Spleen (tissue), 11 donors: Measurements from ENCODE around the gene NHLH2. TPM values are rescaled to one million over a fixed set of nuclear protein-coding genes. Genes with fewer than 3 reads are reported as not detected.
A peak's percentile ranks its signal among the peaks of the same experiment; 100 is the strongest.

Experiments used
- DNase-seq: peaks from one replicate; pipeline ENCODE4 v3.0.0-alpha.2; 2020
- H3K27ac ChIP-seq, 8 donors: fragments of 200-600 bp; sonication (generic) in 7 of 8; 1 replicate in 4 of 8; 2 replicates in 4 of 8; pipeline versions ENCODE4 v1.5.0 to v1.8.0; 2016 to 2021; ENCODE audit warnings: inconsistent platforms in 4 of 8, mild to moderate bottlenecking in 4 of 8, moderate library complexity in 1 of 8
- H3K27me3 ChIP-seq, 7 donors: fragments of 200-600 bp; sonication (generic) in 6 of 7; replicated peaks in 1 of 7; 1 replicate in 4 of 7; 2 replicates in 3 of 7; pipeline versions ENCODE4 v1.5.0 to v1.8.0; 2016 to 2021; ENCODE audit warnings: inconsistent platforms in 3 of 7, mild to moderate bottlenecking in 1 of 7
- H3K36me3 ChIP-seq, 6 donors: fragments of 200-600 bp; sonication (generic) in 5 of 6; 1 replicate in 4 of 6; 2 replicates in 2 of 6; pipeline versions ENCODE4 v1.5.0 to v1.8.0; 2016 to 2021; ENCODE audit warnings: inconsistent platforms in 2 of 6
- H3K4me1 ChIP-seq, 6 donors: fragments of 200-600 bp; sonication (generic) in 5 of 6; 1 replicate in 3 of 6; 2 replicates in 3 of 6; pipeline versions ENCODE4 v1.5.0 to v1.8.0; 2016 to 2021; ENCODE audit warnings: inconsistent platforms in 3 of 6
- H3K4me3 ChIP-seq, 8 donors: fragments of 200-600 bp; sonication (generic) in 7 of 8; 1 replicate in 4 of 8; 2 replicates in 4 of 8; pipeline versions ENCODE4 v1.5.0 to v1.8.0; 2016 to 2021; ENCODE audit warnings: inconsistent platforms in 4 of 8, mild to moderate bottlenecking in 4 of 8, moderate library complexity in 2 of 8
- H3K9me3 ChIP-seq, 8 donors: fragments of 200-600 bp; sonication (generic) in 7 of 8; 1 replicate in 4 of 8; 2 replicates in 4 of 8; pipeline versions ENCODE4 v1.5.0 to v1.8.0; 2016 to 2021; ENCODE audit warnings: inconsistent platforms in 4 of 8
- CTCF ChIP-seq, 11 experiments: fragments of 200-600 bp in 7 of 11; fragments of 450-650 bp in 4 of 11; sonication (generic) in 4 of 11; IDR thresholded peaks in 8 of 11; conservative IDR thresholded peaks in 3 of 11; 1 replicate in 7 of 11; 2 replicates in 4 of 11; pipeline versions ENCODE4 v1.4.0 to v1.8.0; 2016 to 2021; ENCODE audit warnings: antibody characterized with exemption in 11 of 11, inconsistent platforms in 4 of 11, mild to moderate bottlenecking in 1 of 11
- POLR2A ChIP-seq, 3 donors: fragments of 450-650 bp; IDR thresholded peaks; one replicate each; pipeline ENCODE4 v1.5.1; 2017; ENCODE audit warnings: antibody characterized with exemption in 3 of 3, mild to moderate bottlenecking in 1 of 3
- POLR2AphosphoS5 ChIP-seq, 3 donors: sonication (generic); formaldehyde crosslinking; IDR thresholded peaks; one replicate each; pipeline ENCODE4 v1.5.1; 2017; ENCODE audit warnings: antibody characterized with exemption in 3 of 3
- WGBS, 5 donors: extraction: QIAGEN DNeasy Blood & Tissue Kit in 3 of 5; methylation state at CpG; one replicate each; pipeline versions ENCODE4 v1.1.5 to v1.1.7; 2013 to 2018; 5-methylcytosine and 5-hydroxymethylcytosine counted together
- intact Hi-C: fragments of 100-400 bp; cut with DNase I; formaldehyde crosslinking; loops from one replicate; pipeline ENCODE4 v1.15.0; 2023; ENCODE audit warnings: low total_unique reads
- polyA plus RNA-seq, 3 donors: library from polyadenylated mRNA; stranded (reverse); fragments of 200-250 nt; gene quantifications; one replicate each; pipeline ENCODE4 v1.2.1, GENCODE V29; 2013
- total RNA-seq, 7 donors: library from RNA; depleted of rRNA in 3 of 7; stranded (reverse); fragments of >200 nt in 3 of 7; fragmentation: NEBNext Ultra II Directional in 4 of 7; extraction: Animal tissue kit (Norgen Biotek cat#: 25700) in 4 of 7; gene quantifications; one replicate each; pipeline versions ENCODE4 v1.1.0 to v1.2.1, GENCODE V29; 2016 to 2021
- donor health status: healthy with polysubstance abuse.
- donor health status: DM: no; HTN: no; CAD: no; lungs with moderate emphysema.
- donor health status: DM: no; HTN: no; CAD: no.
- donor health status: Bipolar disorder and iron deficiency.
- donor health status: healthy.
- donor health status: DM: no; HTN: no; CAD: no.
- donor health status: DM: yes; HTN: yes; CAD: no.

The NHLH2 gene
- total and polyA plus RNA-seq, 10 donors = not detected

GRCh38 chr1:115813727-115814126 is 27.2 kb downstream of the NHLH2 start:
- TF ChIP-seq POLR2AphosphoS5 (IDR thresholded peaks at IDR 0.05) (no peak), POLR2A (IDR thresholded peaks at IDR 0.05) (no peak), CTCF (IDR thresholded peaks at IDR 0.05 in 8 of 11, conservative IDR thresholded peaks at IDR 0.05 in 3 of 11) (no peak)
- H3K27me3 ChIP-seq = no peaks in the 10 kb centered on the region
- no peak overlapping the region for H3K4me3 ChIP-seq
- no peak for DNase-seq
- 90 to 100% (median 97%) methylated on average over 1 of the region's 1 CpG for WGBS, 5 donors
- H3K27ac ChIP-seq = no peak overlapping the region
- intact Hi-C loops = no loop called here
- H3K4me1 ChIP-seq = peaks cover 0 to 7% (median 0%) of the 10 kb centered on the region in 6 donors
- H3K9me3 ChIP-seq = no peaks in the 10 kb centered on the region
- no peaks in the 10 kb centered on the region for H3K36me3 ChIP-seq

GRCh38 chr1:115811140-115811828 is 29.6 kb downstream of the NHLH2 start:
- Histone ChIP-seq H3K36me3 (no peaks in the 10 kb centered on the region), H3K4me1 (peaks cover 0 to 10% (median 3%) of the 10 kb centered on the region in 6 donors), H3K4me3 (no peak overlapping the region), H3K9me3 (no peaks in the 10 kb centered on the region), H3K27me3 (no peaks in the 10 kb centered on the region), H3K27ac (no peak overlapping the region)
- no peak for DNase-seq
- WGBS, 5 donors = 63 to 76% (median 74%) methylated on average over 3 of the region's 3 CpGs
- TF ChIP-seq POLR2A (IDR thresholded peaks at IDR 0.05) (no peak), CTCF (IDR thresholded peaks at IDR 0.05 in 8 of 11, conservative IDR thresholded peaks at IDR 0.05 in 3 of 11) (no peak), POLR2AphosphoS5 (IDR thresholded peaks at IDR 0.05) (no peak)
- intact Hi-C loops = no loop called here

- Histone ChIP-seq H3K27ac (no peak overlapping the region), H3K36me3 (no peaks in the 10 kb centered on the region), H3K4me3 (no peak overlapping the region), H3K9me3 (no peaks in the 10 kb centered on the region), H3K27me3 (no peaks in the 10 kb centered on the region), H3K4me1 (peaks cover 0 to 10% (median 3%) of the 10 kb centered on the region in 6 donors)
- intact Hi-C loops = no loop called here
- TF ChIP-seq POLR2AphosphoS5 (IDR thresholded peaks at IDR 0.05) = no peak
- TF ChIP-seq POLR2A (IDR thresholded peaks at IDR 0.05) = no peak
- TF ChIP-seq CTCF (IDR thresholded peaks at IDR 0.05 in 8 of 11, conservative IDR thresholded peaks at IDR 0.05 in 3 of 11) = no peak
- no peak for DNase-seq
- WGBS, 5 donors = 71 to 87% (median 81%) methylated on average over 2 of the region's 2 CpGs
Observed at GRCh38 chr1:115810609-115811008, 30.3 kb downstream of the NHLH2 start.

GRCh38 chr1:115809847-115810246 is 31.1 kb downstream of the NHLH2 start:
- no peaks in the 10 kb centered on the region for H3K27me3 ChIP-seq
- 50 to 73% (median 52%) methylated on average over 2 of the region's 2 CpGs for WGBS, 5 donors
- TF ChIP-seq POLR2AphosphoS5 (IDR thresholded peaks at IDR 0.05) (no peak), CTCF (IDR thresholded peaks at IDR 0.05 in 8 of 11, conservative IDR thresholded peaks at IDR 0.05 in 3 of 11) (no peak), POLR2A (IDR thresholded peaks at IDR 0.05) (no peak)
- no peak overlapping the region for H3K4me3 ChIP-seq
- no peaks in the 10 kb centered on the region for H3K9me3 ChIP-seq
- no peak for DNase-seq
- H3K36me3 ChIP-seq = no peaks in the 10 kb centered on the region
- H3K4me1 ChIP-seq = peaks cover 0 to 10% (median 3%) of the 10 kb centered on the region in 6 donors
- H3K27ac ChIP-seq = peak overlapping the region in 1 of 8 donors; percentile 21
- intact Hi-C loops = loop anchor here (5.0 kb wide), 1 partner anchor 172 kb away; no protein-coding TSS in a partner anchor
